Common myeloid progenitor, CD34-positive (primary cell): ENCODE measurements around the gene CINP.
"Not testable (repeated sequence)": the region's sequence is repeated elsewhere in the genome, so short reads cannot be mapped to it uniquely, and the experiment has no call there.

Experiments used
- CTCF ChIA-PET: fragments of 350-600 bp; sonication (Branson Sonifier 250); formaldehyde crosslinking; loops from one replicate; lab custom pipeline; 2021; ENCODE audit warnings: antibody characterized with exemption; lab: Charles Lee
- POLR2A ChIA-PET: fragments of 350-600 bp; sonication (Branson Sonifier 250); formaldehyde crosslinking; loops from one replicate; lab custom pipeline; 2021; ENCODE audit warnings: antibody characterized with exemption; lab: Charles Lee
- DNase-seq, 3 donors: peaks; one replicate each; pipeline versions ENCODE4 v3.0.0 to v3.0.0-alpha.2; 2013
- H3K27ac ChIP-seq, 2 experiments: 1 replicate in 1 of 2; 2 replicates in 1 of 2; pipeline ENCODE4 v1.7.0; 2013; ENCODE audit warnings: inconsistent platforms in 2 of 2, low read length in 2 of 2, mild to moderate bottlenecking in 2 of 2, low read depth in 1 of 2, moderate library complexity in 1 of 2; ENCODE audit not compliant: severe bottlenecking in 2 of 2, insufficient read depth in 1 of 2, poor library complexity in 1 of 2
- H3K27me3 ChIP-seq, 5 experiments: replicated peaks in 2 of 5; 1 replicate in 3 of 5; 2 replicates in 2 of 5; pipeline versions ENCODE4 v1.6.1 to v1.7.0; 2013; ENCODE audit warnings: low read length in 4 of 5, mild to moderate bottlenecking in 2 of 5, moderate library complexity in 2 of 5, inconsistent platforms in 1 of 5; ENCODE audit not compliant: insufficient read depth in 5 of 5, control insufficient read depth in 4 of 5
- H3K36me3 ChIP-seq, 4 experiments: 1 replicate in 2 of 4; 2 replicates in 2 of 4; pipeline versions ENCODE4 v1.6.1 to v1.7.0; 2013; ENCODE audit warnings: low read length in 3 of 4, control low read depth in 1 of 4, mild to moderate bottlenecking in 1 of 4; ENCODE audit not compliant: control insufficient read depth in 4 of 4, insufficient read depth in 4 of 4
- H3K4me1 ChIP-seq, 4 experiments: 1 replicate in 3 of 4; 2 replicates in 1 of 4; pipeline versions ENCODE4 v1.6.1 to v1.7.1; 2013; ENCODE audit warnings: low read length in 3 of 4, mild to moderate bottlenecking in 3 of 4, control low read depth in 1 of 4, inconsistent platforms in 1 of 4, moderate library complexity in 1 of 4; ENCODE audit not compliant: control insufficient read depth in 4 of 4, insufficient read depth in 4 of 4; ENCODE audit errors: control extremely low read depth in 1 of 4
- H3K4me3 ChIP-seq, 7 experiments: 1 replicate in 4 of 7; 2 replicates in 3 of 7; pipeline versions ENCODE4 v1.5.1 to v1.7.0; 2013; ENCODE audit warnings: mild to moderate bottlenecking in 7 of 7, low read length in 6 of 7, moderate library complexity in 6 of 7, inconsistent platforms in 2 of 7, low read depth in 2 of 7, control low read depth in 1 of 7; ENCODE audit not compliant: insufficient read depth in 4 of 7, control insufficient read depth in 1 of 7; ENCODE audit errors: extremely low read depth in 1 of 7
- H3K9me3 ChIP-seq, 5 experiments: 1 replicate in 4 of 5; 2 replicates in 1 of 5; pipeline versions ENCODE4 v1.6.1 to v1.7.1; 2013; ENCODE audit warnings: low read length in 4 of 5, mild to moderate bottlenecking in 2 of 5, inconsistent platforms in 1 of 5, low read depth in 1 of 5, moderate library complexity in 1 of 5; ENCODE audit not compliant: control insufficient read depth in 4 of 5, insufficient read depth in 2 of 5; ENCODE audit errors: control extremely low read depth in 1 of 5
- WGBS: methylation state at CpG from one replicate; pipeline ENCODE4 v1.1.5; 2013; ENCODE audit not compliant: insufficient coverage; 5-methylcytosine and 5-hydroxymethylcytosine counted together

Gene CINP

DNA sequence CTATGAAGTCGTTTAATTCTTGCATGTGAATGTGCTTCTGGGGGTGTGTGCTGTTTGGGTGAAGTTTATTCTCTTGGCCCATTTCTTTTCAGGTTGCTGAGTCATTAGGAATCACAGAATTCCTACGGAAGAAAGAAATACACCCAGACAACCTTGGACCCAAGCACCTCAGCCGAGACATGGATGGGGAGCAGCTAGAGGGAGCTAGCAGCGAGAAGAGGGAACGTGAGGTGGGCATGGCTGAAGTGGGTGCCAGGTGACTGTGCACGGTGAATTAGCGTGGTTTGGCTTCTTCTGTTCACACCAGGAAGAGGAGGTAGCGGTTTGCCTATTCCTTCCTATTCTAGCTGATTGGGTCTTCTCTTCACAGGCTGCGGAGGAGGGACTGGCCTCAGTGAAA lies 24.0 kb downstream of the CINP start:
- Histone ChIP-seq H3K9me3 (no peaks in the 10 kb centered on the region), H3K4me3 (no peak overlapping the region), H3K27ac (no peak overlapping the region), H3K4me1 (no peaks in the 10 kb centered on the region), H3K27me3 (no peaks in the 10 kb centered on the region), H3K36me3 (peaks cover 17 to 67% (median 39%) of the 10 kb centered on the region in 4 experiments)
- ChIA-PET POLR2A (interaction anchor here (0.7 kb wide), 1 partner anchor 76 kb away, joined by 3 read pairs; no protein-coding TSS in a partner anchor), CTCF (no interaction called here)
- 91% methylated on average over 9 of the region's 9 CpGs for WGBS
- DNase-seq, result no peak

DNA sequence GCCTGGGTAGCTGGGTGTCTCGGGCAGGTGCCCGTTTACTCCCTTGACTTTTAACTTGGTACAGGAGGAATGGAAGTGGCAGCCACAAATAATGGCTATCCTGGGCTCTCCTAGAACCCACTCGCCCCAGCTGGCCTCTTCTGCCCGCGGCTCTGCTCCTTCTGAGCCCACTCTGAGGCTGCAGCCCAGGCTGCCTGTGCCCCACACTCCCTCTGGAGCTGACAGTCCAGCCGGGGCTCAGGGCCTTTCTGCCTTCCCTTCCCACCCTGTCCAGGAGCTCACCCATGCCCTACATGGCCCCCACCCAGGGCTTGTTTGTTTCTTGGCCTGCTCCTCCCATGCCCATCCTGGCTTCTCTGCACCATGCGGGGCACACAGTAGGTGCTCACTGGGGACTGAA lies 27.5 kb downstream of the CINP start:
- WGBS, result 90% methylated on average over 7 of the region's 7 CpGs
- POLR2A ChIA-PET, result interaction anchor here (0.6 kb wide), 1 partner anchor 35 kb away, joined by 5 read pairs; no protein-coding TSS in a partner anchor
- H3K9me3 ChIP-seq, result no peaks in the 10 kb centered on the region
- H3K4me3 ChIP-seq, result no peak overlapping the region
- H3K4me1 ChIP-seq, result no peaks in the 10 kb centered on the region
- no peaks in the 10 kb centered on the region for H3K27me3 ChIP-seq
- no peak overlapping the region for H3K27ac ChIP-seq
- CTCF ChIA-PET, result interaction anchor here (1.0 to 2.3 kb wide), 2 partner anchors 11 to 239 kb away, joined by 3 to 8 read pairs; no protein-coding TSS in a partner anchor
- DNase-seq, result no peak
- peaks cover 17 to 57% (median 38%) of the 10 kb centered on the region in 4 experiments for H3K36me3 ChIP-seq

DNA sequence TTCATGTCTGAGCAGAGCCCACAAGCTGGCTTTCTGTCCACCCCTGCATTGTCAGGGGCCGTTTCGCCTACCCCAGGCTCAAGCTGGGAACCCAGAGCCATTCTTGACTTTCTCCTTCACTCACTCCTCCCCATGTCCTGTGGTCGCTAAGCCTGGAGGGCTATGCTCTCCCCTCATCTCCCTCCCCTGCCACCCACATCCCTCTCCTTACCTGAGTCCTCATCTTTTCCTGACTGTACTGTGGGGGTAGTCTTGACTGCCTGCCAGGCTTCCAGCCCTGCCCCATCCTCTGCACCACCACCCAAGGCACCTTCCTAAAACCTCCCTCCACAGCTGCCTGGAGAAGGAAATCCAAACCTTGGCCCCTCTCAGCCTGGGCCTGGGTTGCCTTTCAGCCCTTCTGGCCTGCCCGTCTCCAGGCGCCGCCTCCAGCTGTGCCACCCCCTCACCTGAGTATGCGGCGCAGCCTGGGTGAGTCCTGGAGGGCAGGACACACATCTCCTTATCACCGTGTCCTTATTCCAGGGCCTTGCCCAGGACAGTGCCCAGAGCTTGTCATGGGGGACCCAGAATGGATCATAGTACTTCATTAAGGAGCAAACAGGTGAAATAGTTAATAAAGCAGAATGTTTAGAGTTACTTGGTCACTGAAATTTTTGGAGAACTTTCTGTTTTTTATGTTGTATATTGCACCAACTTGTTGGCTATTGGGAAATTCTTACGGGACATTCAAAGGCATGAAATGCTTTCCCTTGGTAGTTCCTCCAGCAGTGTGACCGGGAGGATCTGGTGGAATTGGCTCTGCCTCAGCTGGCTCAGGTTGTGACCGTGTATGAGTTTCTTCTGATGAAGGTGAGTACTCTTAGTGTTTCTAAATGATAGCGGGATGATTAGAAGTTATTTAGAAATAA lies 28.6 kb downstream of the CINP start:
- no peak overlapping the region for H3K27ac ChIP-seq

DNA sequence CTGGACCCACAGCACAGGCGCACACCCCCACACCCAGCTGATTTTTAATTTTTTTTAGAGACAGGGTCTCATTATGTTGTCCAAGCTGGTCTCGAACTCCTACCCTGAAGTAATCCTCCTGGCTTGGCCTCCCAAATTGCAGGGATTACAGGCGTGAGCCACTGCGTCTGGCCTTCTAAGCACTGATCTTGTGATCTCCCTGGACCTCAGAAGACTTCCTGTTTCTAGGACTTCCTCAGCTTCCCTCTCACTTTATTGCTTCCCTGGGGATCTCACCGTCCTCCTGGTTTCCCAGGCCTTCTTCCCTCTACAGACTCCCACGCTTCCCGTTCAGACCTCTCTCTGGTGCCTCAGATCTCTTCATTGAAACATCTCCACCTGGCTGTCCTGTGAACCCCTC lies 29.3 kb downstream of the CINP start:
- H3K4me3 ChIP-seq, result no peak overlapping the region
- H3K9me3 ChIP-seq, result no peaks in the 10 kb centered on the region
- CTCF ChIA-PET, result interaction anchor here (1.1 to 2.3 kb wide), 3 partner anchors 9 to 24 kb away, joined by 3 to 8 read pairs (median 7); no protein-coding TSS in a partner anchor
- H3K27me3 ChIP-seq, result no peaks in the 10 kb centered on the region
- DNase-seq, result no peak
- POLR2A ChIA-PET, result interaction anchor here (0.6 to 1.1 kb wide), 2 partner anchors 8 to 19 kb away, joined by 3 read pairs; no protein-coding TSS in a partner anchor
- H3K4me1 ChIP-seq, result no peaks in the 10 kb centered on the region
- H3K27ac ChIP-seq, result no peak overlapping the region
- WGBS, result 93% methylated on average over 6 of the region's 7 CpGs
- H3K36me3 ChIP-seq, result peaks cover 16 to 51% (median 31%) of the 10 kb centered on the region in 4 experiments

More for the DNA sequence above, 28.6 kb downstream of the CINP start:
- DNase-seq, result no peak
- H3K9me3 ChIP-seq, result no peaks in the 10 kb centered on the region
- H3K4me3 ChIP-seq, result no peak overlapping the region
- POLR2A ChIA-PET, result interaction anchor here (0.6 to 1.1 kb wide), 2 partner anchors 9 to 18 kb away, joined by 3 read pairs; no protein-coding TSS in a partner anchor
- H3K27me3 ChIP-seq, result no peaks in the 10 kb centered on the region
- peaks cover 17 to 56% (median 35%) of the 10 kb centered on the region in 4 experiments for H3K36me3 ChIP-seq
- CTCF ChIA-PET, result interaction anchor here (1.1 to 2.3 kb wide), 3 partner anchors 10 to 23 kb away, joined by 3 to 8 read pairs (median 7); no protein-coding TSS in a partner anchor
- H3K4me1 ChIP-seq, result no peaks in the 10 kb centered on the region
- 95% methylated on average over 4 of the region's 13 CpGs for WGBS

DNA sequence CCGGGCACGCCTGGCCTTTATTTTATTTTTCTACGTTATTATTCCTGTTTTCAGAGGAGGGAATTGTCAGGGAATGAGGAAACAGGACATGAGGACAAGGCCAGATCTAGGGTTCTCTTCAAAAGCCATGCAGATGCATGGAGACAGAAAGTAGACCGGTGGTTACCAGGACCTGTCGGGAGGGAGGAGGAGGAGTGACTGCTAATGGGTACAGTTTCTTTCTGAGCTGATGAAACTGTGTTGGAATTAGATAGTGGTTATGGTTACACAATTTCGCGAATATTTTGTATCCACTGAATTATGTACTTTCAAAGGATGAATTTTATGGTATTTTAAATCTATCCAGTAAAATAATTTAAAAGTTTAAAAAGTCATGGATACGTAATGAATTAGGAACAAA lies 31.9 kb downstream of the CINP start:
- ChIA-PET CTCF (interaction anchor here (0.8 kb wide), 1 partner anchor 14 kb away, joined by 3 read pairs; no protein-coding TSS in a partner anchor), POLR2A (interaction anchor here (0.5 kb wide), 1 partner anchor 40 kb away, joined by 3 read pairs; no protein-coding TSS in a partner anchor)
- WGBS, result 100% methylated on average over 6 of the region's 8 CpGs
- H3K27ac ChIP-seq, result no peak overlapping the region
- H3K4me1 ChIP-seq, result no peaks in the 10 kb centered on the region
- H3K4me3 ChIP-seq, result no peak overlapping the region
- peaks cover 11 to 42% (median 27%) of the 10 kb centered on the region in 4 experiments for H3K36me3 ChIP-seq
- no peaks in the 10 kb centered on the region for H3K9me3 ChIP-seq
- no peak for DNase-seq
- no peaks in the 10 kb centered on the region for H3K27me3 ChIP-seq

DNA sequence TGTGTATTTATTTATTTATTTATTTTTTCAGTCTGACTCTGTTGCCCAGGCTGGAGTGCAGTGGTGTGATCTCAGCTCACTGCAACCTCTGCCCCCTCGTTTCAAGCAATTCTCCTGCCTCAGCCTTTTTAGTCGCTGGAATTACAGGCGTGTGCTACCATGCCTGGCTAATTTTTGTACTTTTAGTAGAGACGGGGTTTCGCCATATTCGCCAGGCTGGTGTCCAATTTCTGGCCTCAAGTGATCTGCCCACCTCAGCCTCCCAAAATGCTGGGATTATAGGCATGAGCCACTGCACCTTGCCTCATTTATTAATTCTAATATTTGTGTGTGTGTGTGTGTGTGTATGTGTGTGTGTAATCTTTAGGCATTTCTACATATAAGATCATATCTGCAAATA lies 33.3 kb downstream of the CINP start:
- H3K4me1 ChIP-seq, H3K27ac ChIP-seq, H3K9me3 ChIP-seq, DNase-seq, H3K4me3 ChIP-seq, CTCF ChIA-PET, POLR2A ChIA-PET, H3K27me3 ChIP-seq: not testable (repeated sequence)
- 80% methylated on average over 1 of the region's 6 CpGs for WGBS
- H3K36me3 ChIP-seq, result peaks cover 6 to 31% (median 25%) of the 10 kb centered on the region in 4 experiments
